Right atrium auricular region (tissue), 2 donors: ENCODE results near the gene ID1. TPM values are rescaled to one million over a fixed set of nuclear protein-coding genes. Genes with fewer than 3 reads are reported as not detected.

Experiments used
- DNase-seq: peaks from one replicate; pipeline ENCODE4 v3.0.0-alpha.2; 2019; ENCODE audit warnings: low spot score
- H3K27ac ChIP-seq, 2 donors: fragments of 200-600 bp; sonication (generic); 1 replicate in 1 of 2; 2 replicates in 1 of 2; pipeline ENCODE4 v1.5.1; 2016 to 2019
- H3K27me3 ChIP-seq, 2 donors: fragments of 200-600 bp; sonication (generic); one replicate each; pipeline versions ENCODE4 v1.5.1 to v1.6.0; 2017 to 2019
- H3K36me3 ChIP-seq: fragments of 200-600 bp; sonication (generic); one replicate; pipeline ENCODE4 v1.5.1; 2016
- H3K4me1 ChIP-seq, 2 donors: fragments of 200-600 bp; sonication (generic); one replicate each; pipeline versions ENCODE4 v1.5.1 to v1.6.0; 2017 to 2019
- H3K4me3 ChIP-seq, 2 donors: fragments of 200-600 bp; sonication (generic); 1 replicate in 1 of 2; 2 replicates in 1 of 2; pipeline ENCODE4 v1.5.1; 2017 to 2019; ENCODE audit warnings: mild to moderate bottlenecking in 1 of 2, moderate library complexity in 1 of 2
- H3K9me3 ChIP-seq, 2 donors: fragments of 200-600 bp; sonication (generic); one replicate each; pipeline ENCODE4 v1.5.1; 2019
- total RNA-seq, 2 donors: library from RNA; depleted of rRNA; stranded (reverse); fragments of >200 nt; gene quantifications; one replicate each; pipeline ENCODE4 v1.1.0, GENCODE V29; 2016
- TF ChIP-seq, protein P1 (sequence below), 2 donors: fragments of 200-600 bp; sonication (generic); IDR thresholded peaks; one replicate each; pipeline ENCODE4 v1.5.1; 2019; ENCODE audit warnings: antibody characterized with exemption in 2 of 2

Gene ID1
- total RNA-seq, 2 donors from 2014 or later: 450 to 815 TPM

DNA sequence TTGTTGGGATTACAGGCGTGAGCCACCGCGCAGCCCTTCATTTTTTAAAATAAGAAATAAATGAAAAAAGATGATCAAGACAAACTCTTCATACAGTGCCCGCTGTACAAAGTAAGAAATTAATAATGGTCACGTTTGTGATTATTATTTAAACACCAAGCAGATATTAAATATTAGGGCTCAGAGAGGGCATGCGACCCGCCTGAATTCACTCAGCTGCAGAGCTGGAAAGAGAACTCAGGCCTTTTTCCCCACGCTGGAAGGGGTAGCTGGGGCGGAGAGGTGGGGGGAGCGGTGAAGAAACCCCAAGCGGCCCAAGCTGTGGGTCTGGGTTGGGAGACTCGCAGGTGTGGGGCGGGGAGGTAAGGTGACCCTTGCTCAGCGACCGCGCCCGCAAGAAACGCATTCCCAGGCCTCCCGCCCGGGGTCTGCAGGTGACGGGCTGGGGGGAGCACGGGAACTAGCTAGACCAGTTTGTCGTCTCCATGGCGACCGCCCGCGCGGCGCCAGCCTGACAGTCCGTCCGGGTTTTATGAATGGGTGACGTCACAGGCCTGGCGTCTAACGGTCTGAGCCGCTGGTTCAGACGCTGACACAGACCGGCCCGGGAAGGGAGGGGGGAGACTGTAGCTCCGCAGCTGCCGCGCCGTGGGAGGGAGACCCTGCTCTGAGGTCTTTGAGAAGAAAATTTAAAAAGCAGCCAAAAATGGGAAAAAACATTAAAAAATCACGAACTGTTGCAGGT lies 1.1 kb upstream of the ID1 start:
- peaks cover 0 to 35% of the 10 kb centered on the region in 2 donors for H3K4me1 ChIP-seq

GRCh38 chr20:31604567-31605030 lies 490 bp upstream of the ID1 start:
- H3K4me1 ChIP-seq: peaks cover 0 to 41% of the 10 kb centered on the region in 2 donors

More for the DNA sequence above, 1.1 kb upstream of the ID1 start:
- no peaks in the 10 kb centered on the region for H3K27me3 ChIP-seq
- peak overlapping the region; percentile 90 to 93 for H3K27ac ChIP-seq
- no peaks in the 10 kb centered on the region for H3K9me3 ChIP-seq
- peak overlapping the region; percentile 63 to 79 for H3K4me3 ChIP-seq
- H3K36me3 ChIP-seq: peaks cover 16% of the 10 kb centered on the region
- DNase-seq: peak; percentile 99
- TF ChIP-seq, protein P1, sequence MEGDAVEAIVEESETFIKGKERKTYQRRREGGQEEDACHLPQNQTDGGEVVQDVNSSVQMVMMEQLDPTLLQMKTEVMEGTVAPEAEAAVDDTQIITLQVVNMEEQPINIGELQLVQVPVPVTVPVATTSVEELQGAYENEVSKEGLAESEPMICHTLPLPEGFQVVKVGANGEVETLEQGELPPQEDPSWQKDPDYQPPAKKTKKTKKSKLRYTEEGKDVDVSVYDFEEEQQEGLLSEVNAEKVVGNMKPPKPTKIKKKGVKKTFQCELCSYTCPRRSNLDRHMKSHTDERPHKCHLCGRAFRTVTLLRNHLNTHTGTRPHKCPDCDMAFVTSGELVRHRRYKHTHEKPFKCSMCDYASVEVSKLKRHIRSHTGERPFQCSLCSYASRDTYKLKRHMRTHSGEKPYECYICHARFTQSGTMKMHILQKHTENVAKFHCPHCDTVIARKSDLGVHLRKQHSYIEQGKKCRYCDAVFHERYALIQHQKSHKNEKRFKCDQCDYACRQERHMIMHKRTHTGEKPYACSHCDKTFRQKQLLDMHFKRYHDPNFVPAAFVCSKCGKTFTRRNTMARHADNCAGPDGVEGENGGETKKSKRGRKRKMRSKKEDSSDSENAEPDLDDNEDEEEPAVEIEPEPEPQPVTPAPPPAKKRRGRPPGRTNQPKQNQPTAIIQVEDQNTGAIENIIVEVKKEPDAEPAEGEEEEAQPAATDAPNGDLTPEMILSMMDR (IDR thresholded peaks at IDR 0.05): no peak

DNA sequence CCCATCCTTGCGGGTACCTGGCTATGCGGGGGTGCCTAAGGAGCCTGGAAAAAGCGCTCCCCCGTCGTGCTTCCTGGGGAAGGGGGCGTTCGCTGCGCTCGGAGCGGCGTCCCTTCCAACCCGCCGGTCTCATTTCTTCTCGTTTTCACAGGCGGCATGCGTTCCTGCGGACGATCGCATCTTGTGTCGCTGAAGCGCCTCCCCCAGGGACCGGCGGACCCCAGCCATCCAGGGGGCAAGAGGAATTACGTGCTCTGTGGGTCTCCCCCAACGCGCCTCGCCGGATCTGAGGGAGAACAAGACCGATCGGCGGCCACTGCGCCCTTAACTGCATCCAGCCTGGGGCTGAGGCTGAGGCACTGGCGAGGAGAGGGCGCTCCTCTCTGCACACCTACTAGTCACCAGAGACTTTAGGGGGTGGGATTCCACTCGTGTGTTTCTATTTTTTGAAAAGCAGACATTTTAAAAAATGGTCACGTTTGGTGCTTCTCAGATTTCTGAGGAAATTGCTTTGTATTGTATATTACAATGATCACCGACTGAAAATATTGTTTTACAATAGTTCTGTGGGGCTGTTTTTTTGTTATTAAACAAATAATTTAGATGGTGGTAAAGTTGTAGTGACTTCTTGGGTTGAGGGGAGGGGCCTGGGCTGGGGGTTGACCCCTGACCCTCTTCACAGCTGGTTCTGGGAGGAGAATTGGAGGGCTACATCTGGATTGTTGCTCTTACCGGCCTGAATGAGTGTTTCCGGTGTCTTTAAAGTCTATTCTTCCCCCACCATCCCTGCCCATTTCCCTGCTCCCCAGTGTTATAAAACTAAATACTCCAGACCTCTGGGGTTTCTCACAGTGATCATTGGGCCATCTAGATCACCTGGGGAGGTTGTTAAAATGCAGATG lies 1.1 kb downstream of the ID1 start:
- Histone ChIP-seq H3K27ac (peak overlapping the region; percentile 90 to 93), H3K4me3 (peak overlapping the region; percentile 63 to 79), H3K27me3 (no peaks in the 10 kb centered on the region), H3K9me3 (no peaks in the 10 kb centered on the region), H3K36me3 (peaks cover 16% of the 10 kb centered on the region), H3K4me1 (peaks cover 0 to 50% of the 10 kb centered on the region in 2 donors)
- TF ChIP-seq, protein P1 (IDR thresholded peaks at IDR 0.05): no peak
- no peak for DNase-seq

More at GRCh38 chr20:31604567-31605030, 490 bp upstream of the ID1 start:
- TF ChIP-seq, protein P1 (IDR thresholded peaks at IDR 0.05): no peak
- Histone ChIP-seq H3K4me3 (peak overlapping the region; percentile 63 to 79), H3K27me3 (no peaks in the 10 kb centered on the region), H3K36me3 (peaks cover 16% of the 10 kb centered on the region), H3K27ac (peak overlapping the region; percentile 90 to 93), H3K9me3 (no peaks in the 10 kb centered on the region)
- no peak for DNase-seq

DNA sequence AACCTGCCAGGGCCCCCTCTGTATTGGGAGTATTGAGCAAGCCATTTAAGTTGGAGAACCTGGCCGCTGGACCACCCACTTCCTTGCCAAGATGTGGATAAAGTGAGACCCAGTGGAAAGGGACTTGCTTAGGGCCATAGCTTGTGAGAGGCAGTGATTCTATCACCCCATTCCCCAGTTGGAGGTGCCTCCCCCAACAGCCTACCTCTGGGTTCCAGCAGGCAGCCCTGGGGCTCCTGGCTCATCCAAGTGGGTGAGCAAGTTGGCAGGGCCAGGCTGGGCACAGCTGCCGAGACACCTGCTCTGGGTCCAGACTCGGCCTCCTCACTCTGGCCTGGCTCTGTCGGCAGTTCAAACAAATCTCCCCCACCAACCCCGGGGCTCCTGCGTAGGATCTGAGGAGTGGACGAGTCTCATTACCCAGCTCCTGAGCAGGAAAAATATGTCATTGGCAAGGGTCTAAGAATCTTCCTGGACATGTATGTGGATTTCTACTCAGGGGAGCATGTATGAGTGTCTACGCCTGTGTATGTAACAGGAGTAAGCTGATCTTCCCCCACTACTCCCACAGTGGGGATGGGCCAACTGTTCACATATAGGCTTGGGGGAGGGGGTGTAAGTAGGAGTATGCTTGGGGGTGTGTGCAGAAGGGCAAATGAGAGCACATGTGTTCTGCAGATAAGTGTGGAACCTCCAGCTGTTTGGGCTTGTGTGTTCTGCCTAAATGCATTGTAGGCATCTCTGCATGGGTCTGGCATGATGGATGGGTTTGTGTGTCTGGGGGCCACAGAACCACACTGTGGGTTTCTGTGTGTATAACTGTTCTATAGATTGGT lies 1.9 kb downstream of the ID1 start:
- DNase-seq: no peak
- no peaks in the 10 kb centered on the region for H3K27me3 ChIP-seq
- H3K36me3 ChIP-seq: peaks cover 16% of the 10 kb centered on the region
- TF ChIP-seq, protein P1 (IDR thresholded peaks at IDR 0.05): no peak
- H3K4me3 ChIP-seq: peak overlapping the region; percentile 63 to 79
- H3K27ac ChIP-seq: peak overlapping the region; percentile 90 to 93
- peaks cover 0 to 50% of the 10 kb centered on the region in 2 donors for H3K4me1 ChIP-seq
- H3K9me3 ChIP-seq: no peaks in the 10 kb centered on the region

GRCh38 chr20:31607640-31608250 lies 2.7 kb downstream of the ID1 start:
- DNase-seq: no peak
- Histone ChIP-seq H3K27ac (peak overlapping the region; percentile 90 to 93), H3K36me3 (peaks cover 16% of the 10 kb centered on the region), H3K4me3 (peak overlapping the region; percentile 63 to 79), H3K4me1 (peaks cover 0 to 57% of the 10 kb centered on the region in 2 donors), H3K27me3 (no peaks in the 10 kb centered on the region), H3K9me3 (no peaks in the 10 kb centered on the region)
- TF ChIP-seq, protein P1 (IDR thresholded peaks at IDR 0.05): no peak
